Dendritic cell treated with granulocyte-macrophage colony-stimulating factor and Interleukin-4, amounts not matched to agents 40 ng/mL and 50 ng/mL, for 4 days (primary cell): Measurements from ENCODE around the gene MRPL45.
"Not testable (repeated sequence)": the region's sequence is repeated elsewhere in the genome, so short reads cannot be mapped to it uniquely, and the experiment has no call there.

Source experiments
- H3K27ac Mint-ChIP-seq: one replicate; pipeline ENCODE4 v1.8.0; 2022; ENCODE audit warnings: mild to moderate bottlenecking, mixed read lengths
- H3K27me3 Mint-ChIP-seq: one replicate; pipeline ENCODE4 v1.8.0; 2022; ENCODE audit warnings: mild to moderate bottlenecking, mixed read lengths
- H3K36me3 Mint-ChIP-seq: one replicate; pipeline ENCODE4 v1.8.0; 2022; ENCODE audit warnings: low read depth, mixed read lengths
- H3K4me1 Mint-ChIP-seq: one replicate; pipeline ENCODE4 v1.8.0; 2022; ENCODE audit warnings: low read depth, mixed read lengths
- H3K4me3 Mint-ChIP-seq: one replicate; pipeline ENCODE4 v1.8.0; 2022; ENCODE audit warnings: mild to moderate bottlenecking, moderate library complexity, mixed read lengths
- H3K9me3 Mint-ChIP-seq: one replicate; pipeline ENCODE4 v1.8.0; 2022; ENCODE audit warnings: mixed read lengths
- intact Hi-C: fragments of 100-400 bp; cut with micrococcal nuclease; formaldehyde crosslinking; loops from one replicate; pipeline ENCODE4 v1.15.0; 2022

The MRPL45 gene

DNA sequence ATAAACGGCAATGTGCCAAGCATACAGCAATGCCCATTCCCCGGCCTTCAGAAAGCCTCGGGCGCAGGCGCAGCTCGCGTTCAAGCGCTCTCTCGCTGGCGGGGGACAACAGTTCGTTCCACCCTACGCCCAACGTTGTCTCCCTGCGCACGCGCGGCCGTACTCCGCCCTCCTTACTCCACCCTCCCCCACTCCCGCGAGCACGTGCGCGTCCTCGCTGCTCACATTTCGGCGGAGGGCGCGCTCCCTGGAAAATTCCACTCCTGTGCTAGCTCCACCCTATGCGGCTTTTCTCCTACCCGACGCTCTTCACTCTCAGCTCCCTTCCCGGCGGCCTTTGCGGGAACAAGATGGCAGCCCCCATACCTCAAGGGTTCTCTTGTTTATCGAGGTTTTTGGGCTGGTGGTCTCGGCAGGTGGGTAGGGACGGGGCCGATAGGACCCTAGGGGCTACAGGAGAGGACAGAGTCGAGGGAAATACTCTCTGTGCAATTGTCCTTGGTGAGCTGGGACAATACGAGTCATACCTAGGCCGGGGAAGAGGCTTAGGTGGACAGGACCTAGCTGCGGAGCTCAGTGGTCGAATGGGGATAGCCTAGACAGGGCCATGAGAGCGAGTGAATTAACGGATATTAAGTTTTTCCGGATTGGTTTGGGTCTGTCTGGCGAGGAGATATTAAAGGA, at the start of gene MRPL45:
Gene MRPL45 (plus strand): TSS at position 335 of the 684 bp plus-strand sequence. CDS start 16 bp downstream, at position 351.
- H3K36me3 Mint-ChIP-seq: peaks cover 28% of the 10 kb centered on the region
- H3K27me3 Mint-ChIP-seq, H3K9me3 Mint-ChIP-seq, H3K4me1 Mint-ChIP-seq, intact Hi-C loops: not testable (repeated sequence)
- peak within 1 kb of the TSS; percentile 95 for H3K4me3 Mint-ChIP-seq
- H3K27ac Mint-ChIP-seq: peak within 1 kb of the TSS; percentile 93

DNA sequence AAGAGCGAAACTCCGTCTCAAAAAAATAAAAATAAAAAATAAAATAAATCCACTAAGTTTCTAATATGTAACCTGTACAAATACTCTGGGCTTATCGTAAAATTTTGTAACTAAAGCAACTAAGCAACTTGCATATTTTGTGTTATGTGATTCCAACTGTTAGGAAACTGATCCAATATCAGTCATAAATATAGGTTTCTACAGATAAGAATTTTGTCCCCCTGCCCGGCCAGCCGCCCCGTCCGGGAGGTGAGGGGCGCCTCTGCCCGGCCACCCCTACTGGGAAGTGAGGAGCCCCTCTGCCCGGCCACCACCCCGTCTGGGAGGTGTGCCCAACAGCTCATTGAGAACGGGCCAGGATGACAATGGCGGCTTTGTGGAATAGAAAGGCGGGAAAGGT, 43.8 kb upstream of the MRPL45 start:
- H3K4me3 Mint-ChIP-seq, H3K9me3 Mint-ChIP-seq, H3K4me1 Mint-ChIP-seq, intact Hi-C loops, H3K27ac Mint-ChIP-seq, H3K27me3 Mint-ChIP-seq, H3K36me3 Mint-ChIP-seq: not testable (repeated sequence)

DNA sequence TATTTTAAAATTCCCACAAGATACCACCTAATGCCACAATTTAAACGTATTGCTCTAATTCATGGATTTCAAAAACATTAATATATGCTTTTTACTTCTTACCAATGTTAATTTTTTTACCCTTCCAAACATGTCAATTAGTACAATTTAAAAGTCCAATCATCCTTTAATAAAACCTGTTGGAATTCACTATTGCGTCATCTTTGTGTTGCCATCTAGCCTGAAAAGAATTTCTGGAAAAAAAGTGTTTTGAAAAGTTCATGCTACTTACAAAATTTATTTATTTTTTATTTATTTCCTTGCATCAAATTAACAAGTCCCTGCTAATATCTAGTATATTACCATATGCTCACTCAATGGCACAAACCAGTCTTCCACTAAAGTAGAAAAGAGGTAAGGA, 42.6 kb upstream of the MRPL45 start:
- H3K27me3 Mint-ChIP-seq, H3K9me3 Mint-ChIP-seq, H3K36me3 Mint-ChIP-seq, H3K4me1 Mint-ChIP-seq, intact Hi-C loops, H3K27ac Mint-ChIP-seq, H3K4me3 Mint-ChIP-seq: not testable (repeated sequence)

DNA sequence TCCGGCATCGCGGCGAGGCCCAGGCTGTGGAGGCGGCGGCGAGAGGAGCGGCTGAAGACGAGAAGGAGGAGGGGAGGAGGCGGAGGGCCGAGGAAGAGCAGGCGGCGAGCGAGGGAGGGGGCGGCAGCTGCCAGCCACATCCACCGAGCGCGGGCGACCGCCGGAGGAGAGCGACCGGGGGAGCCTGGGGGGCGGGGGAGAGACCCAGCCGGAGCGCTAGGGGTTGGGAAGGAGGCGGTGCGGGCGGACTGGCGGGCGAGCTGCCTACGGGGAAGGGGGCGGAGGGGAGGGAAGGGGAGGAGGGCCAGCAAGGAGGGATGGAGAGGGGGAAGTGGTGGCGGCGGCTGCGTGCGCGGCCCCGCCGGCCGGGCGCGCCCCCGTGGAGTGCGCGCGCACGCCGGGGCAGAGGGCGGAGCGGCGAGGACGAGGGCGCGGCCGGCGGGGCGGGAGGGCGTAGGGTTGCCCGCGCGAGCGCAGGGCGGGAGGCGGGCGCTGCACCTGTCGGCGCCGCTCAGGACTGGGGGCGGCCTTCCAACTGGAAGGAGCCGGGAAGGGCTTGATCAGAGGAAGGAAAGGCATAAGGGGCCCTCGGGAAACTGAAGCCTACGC, 39.9 kb upstream of the MRPL45 start:
- H3K27me3 Mint-ChIP-seq, intact Hi-C loops, H3K9me3 Mint-ChIP-seq, H3K4me1 Mint-ChIP-seq, H3K36me3 Mint-ChIP-seq: not testable (repeated sequence)
- peak overlapping the region; percentile 73 for H3K4me3 Mint-ChIP-seq
- peak overlapping the region; percentile 61 for H3K27ac Mint-ChIP-seq

DNA sequence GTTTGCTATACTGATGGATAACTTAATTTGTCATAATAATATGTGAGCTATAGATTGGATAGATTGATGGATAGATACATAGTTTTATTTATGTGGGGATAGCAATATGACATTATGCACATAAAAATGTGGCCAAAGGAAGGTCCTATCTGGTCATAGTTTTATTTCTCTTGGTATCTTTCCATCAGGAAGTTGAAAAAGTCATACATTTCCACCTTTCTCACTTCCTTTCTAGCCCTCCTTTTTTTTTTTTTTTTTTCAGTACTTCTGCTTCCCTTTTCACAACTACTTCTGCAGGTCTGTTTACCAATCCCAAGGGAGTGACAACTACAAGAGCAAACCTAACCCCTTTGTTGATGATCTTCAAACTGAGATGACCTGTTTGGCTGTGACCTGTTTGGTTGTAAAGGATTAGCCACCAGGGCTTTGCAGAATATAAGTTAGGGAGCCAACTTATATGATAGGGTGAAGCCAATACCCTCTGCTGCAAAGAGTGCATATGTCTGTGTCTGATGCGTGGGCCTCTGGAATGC, 30.9 kb upstream of the MRPL45 start:
- intact Hi-C loops, H3K27ac Mint-ChIP-seq, H3K36me3 Mint-ChIP-seq, H3K9me3 Mint-ChIP-seq, H3K27me3 Mint-ChIP-seq, H3K4me3 Mint-ChIP-seq: not testable (repeated sequence)
- peaks cover 10% of the 10 kb centered on the region for H3K4me1 Mint-ChIP-seq

DNA sequence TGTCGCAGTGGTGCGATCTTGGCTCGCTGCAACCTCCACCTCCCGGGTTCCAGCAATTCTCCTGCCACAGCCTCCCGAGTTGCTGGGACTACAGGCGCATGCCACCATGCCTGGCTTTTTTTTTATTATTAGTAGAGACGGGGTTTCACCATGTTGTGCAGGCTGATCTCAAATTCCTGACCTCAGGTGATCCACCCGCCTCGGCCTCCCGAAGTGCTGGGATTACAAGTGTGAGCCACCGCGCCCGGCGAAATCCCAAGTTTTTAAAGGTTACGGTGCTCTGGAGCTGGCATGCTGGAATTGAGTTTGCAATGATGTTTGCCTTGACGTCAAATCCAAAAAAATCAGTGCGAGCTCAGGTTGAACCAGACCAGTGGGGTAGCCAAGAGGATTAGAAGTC, 30.4 kb upstream of the MRPL45 start:
- peaks cover 10% of the 10 kb centered on the region for H3K4me1 Mint-ChIP-seq
- H3K9me3 Mint-ChIP-seq, intact Hi-C loops, H3K4me3 Mint-ChIP-seq, H3K27me3 Mint-ChIP-seq, H3K36me3 Mint-ChIP-seq, H3K27ac Mint-ChIP-seq: not testable (repeated sequence)

DNA sequence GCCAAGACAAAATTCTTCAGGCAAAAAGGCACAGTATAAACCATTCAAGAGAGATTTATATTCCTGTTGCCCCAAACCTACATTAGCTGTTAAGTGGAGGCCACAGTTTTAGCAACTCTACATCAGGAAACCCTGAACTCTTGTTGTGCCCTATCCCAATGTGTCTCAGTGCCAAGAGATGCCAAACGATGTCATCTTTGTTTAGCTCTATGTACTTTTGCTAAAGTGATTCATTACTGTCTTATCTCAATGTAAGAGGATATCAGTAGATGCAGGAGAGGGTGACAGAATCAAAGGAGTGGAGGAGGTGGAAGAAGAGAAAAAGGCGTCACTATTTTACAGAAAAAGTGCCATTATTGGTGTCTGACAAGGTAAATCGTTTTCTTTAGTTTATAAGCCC, 28.8 kb upstream of the MRPL45 start:
- H3K4me1 Mint-ChIP-seq: peaks cover 10% of the 10 kb centered on the region
- H3K36me3 Mint-ChIP-seq, H3K4me3 Mint-ChIP-seq, H3K27ac Mint-ChIP-seq, H3K9me3 Mint-ChIP-seq, H3K27me3 Mint-ChIP-seq, intact Hi-C loops: not testable (repeated sequence)

DNA sequence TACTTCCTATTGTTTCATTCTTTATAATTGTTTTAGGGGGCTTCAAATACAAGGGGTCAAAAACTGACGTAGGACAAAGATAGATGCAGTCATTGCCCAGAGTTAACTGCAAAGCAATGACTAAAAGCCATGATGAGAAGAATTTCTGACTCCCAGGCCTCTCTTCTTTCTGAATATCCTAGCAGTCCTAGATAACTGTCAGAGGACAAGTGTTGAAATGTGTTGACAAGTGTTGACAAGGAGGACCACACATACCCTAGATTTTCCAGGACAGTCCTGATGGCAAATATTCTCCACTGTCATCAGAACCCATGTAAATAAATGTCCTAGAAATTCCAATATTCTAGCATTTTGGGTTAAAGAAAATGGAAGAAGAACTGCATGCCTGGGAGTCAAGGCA, 27.9 kb upstream of the MRPL45 start:
- intact Hi-C loops, H3K4me3 Mint-ChIP-seq, H3K27ac Mint-ChIP-seq, H3K9me3 Mint-ChIP-seq, H3K27me3 Mint-ChIP-seq, H3K36me3 Mint-ChIP-seq: not testable (repeated sequence)
- peaks cover 10% of the 10 kb centered on the region for H3K4me1 Mint-ChIP-seq

DNA sequence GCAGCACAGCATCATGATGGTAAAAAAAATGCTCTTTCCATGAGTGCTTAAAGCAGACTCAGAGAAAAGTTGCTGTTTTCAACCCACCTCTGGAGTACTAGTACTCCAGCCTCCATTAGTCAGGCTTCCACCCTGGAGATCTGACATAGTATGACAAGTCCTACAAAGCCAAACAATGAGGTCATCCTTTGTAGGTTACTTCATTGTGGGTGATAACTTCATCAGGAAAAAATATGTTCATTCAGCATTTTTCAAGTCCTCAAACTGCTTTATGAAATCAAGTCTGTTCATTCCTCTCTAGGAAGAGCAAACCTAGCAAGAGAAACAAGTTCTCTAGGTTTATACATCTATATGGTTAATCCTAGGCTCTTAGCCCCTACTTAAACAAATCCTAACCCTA, 27.4 kb upstream of the MRPL45 start:
- H3K9me3 Mint-ChIP-seq, H3K27me3 Mint-ChIP-seq, H3K4me3 Mint-ChIP-seq, intact Hi-C loops, H3K27ac Mint-ChIP-seq, H3K36me3 Mint-ChIP-seq: not testable (repeated sequence)
- peaks cover 10% of the 10 kb centered on the region for H3K4me1 Mint-ChIP-seq

DNA sequence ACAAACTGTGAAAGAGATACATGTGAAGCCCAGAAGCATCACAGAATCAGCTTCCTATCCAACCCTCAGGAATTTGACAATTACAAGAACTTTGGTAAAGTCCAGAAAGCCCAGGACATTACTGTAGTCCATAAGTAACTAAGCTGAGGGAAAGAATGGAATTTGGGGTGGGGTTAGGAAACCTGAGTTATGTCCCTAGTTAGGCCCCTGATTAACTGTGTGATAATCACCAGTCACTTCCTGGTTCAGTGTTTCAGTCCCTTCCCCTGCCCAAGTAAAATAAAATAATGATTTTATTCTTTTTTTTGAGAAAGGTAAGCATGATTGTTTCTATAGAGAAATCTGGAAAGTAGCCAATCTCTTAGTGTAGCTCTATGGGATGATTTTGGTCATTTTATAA, 11.0 kb upstream of the MRPL45 start:
- intact Hi-C loops, H3K9me3 Mint-ChIP-seq, H3K4me1 Mint-ChIP-seq, H3K36me3 Mint-ChIP-seq, H3K4me3 Mint-ChIP-seq, H3K27ac Mint-ChIP-seq, H3K27me3 Mint-ChIP-seq: not testable (repeated sequence)

DNA sequence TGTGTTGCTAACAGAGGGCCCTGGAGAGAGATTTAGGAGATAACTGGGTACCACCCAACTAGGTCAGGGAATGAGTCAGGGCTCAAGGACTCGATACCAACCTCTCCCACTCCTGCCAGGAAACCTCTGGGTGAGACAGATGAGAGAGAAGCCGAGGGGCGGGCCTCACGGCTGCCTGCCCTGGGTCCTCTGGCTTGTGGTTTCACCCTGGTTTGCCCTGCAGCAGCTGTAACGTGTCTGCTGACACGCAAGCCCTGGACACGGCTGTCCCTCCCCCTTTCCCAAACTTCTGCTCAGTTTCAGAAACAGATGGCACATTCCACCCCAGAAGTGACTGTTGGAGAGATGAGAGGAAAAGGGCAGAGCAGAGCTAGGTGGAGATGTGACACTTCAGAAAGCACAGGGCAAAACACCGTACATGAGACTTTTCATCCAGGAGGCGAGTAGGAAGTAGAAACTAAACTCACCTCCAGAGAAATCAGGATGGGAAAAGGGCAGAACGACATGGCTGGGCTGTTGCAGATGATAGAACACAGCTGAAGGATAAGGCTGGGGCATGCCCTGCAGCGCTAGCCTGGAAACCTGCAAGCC, 10.4 kb upstream of the MRPL45 start:
- H3K36me3 Mint-ChIP-seq, H3K9me3 Mint-ChIP-seq, H3K27me3 Mint-ChIP-seq, H3K4me1 Mint-ChIP-seq, intact Hi-C loops, H3K4me3 Mint-ChIP-seq, H3K27ac Mint-ChIP-seq: not testable (repeated sequence)

DNA sequence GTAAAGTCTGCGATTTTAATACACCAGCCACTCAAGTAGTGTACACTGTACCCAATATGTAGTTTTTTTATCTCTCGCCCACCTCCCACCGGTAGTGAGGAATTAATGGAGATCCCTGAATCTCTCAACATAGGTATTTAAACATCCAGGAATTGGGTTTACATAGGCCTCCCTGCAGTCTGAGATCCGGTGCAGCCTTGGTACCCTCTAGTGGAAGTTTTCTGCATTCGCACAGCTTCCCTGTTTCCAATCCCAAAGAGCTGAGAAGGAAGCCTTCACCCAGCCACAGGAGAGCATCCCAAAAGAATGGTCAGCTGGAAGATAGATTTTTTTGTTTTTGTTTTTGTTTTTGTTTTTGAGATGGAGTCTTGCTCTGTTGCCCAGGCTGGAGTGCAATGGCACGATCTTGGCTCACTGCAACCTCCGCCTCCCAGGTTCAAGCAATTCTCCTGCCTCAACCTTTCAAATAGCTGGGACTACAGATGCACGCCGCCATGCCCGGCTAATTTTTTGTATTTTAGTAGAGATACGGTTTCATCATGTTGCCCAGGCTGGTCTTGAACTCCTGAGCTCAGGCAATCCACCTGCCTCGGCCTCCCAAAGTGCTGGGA, 8.6 kb upstream of the MRPL45 start:
- H3K27ac Mint-ChIP-seq, H3K4me3 Mint-ChIP-seq, intact Hi-C loops, H3K27me3 Mint-ChIP-seq, H3K36me3 Mint-ChIP-seq, H3K4me1 Mint-ChIP-seq, H3K9me3 Mint-ChIP-seq: not testable (repeated sequence)

DNA sequence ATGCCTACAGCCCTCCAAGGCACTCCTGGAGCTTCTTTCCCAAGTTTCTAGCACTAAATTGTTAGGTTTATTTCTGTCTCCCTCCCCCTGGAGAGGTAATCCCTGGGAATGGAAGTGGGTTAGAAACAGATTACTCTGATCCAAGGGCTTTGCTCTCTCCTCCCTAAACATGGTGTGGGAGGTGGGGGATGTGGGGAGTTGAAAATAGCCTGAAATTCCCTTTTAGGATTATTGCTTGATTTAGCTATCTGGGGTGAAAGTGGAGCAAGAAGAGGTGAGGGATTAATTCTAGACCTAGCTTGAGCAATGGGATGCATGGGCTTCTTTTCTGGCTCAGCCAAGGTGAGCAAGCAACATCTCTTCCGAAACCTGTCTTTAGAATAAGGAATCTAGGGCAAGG, 7.2 kb upstream of the MRPL45 start:
- H3K27me3 Mint-ChIP-seq, H3K36me3 Mint-ChIP-seq, H3K4me3 Mint-ChIP-seq, H3K9me3 Mint-ChIP-seq, H3K27ac Mint-ChIP-seq, H3K4me1 Mint-ChIP-seq, intact Hi-C loops: not testable (repeated sequence)

DNA sequence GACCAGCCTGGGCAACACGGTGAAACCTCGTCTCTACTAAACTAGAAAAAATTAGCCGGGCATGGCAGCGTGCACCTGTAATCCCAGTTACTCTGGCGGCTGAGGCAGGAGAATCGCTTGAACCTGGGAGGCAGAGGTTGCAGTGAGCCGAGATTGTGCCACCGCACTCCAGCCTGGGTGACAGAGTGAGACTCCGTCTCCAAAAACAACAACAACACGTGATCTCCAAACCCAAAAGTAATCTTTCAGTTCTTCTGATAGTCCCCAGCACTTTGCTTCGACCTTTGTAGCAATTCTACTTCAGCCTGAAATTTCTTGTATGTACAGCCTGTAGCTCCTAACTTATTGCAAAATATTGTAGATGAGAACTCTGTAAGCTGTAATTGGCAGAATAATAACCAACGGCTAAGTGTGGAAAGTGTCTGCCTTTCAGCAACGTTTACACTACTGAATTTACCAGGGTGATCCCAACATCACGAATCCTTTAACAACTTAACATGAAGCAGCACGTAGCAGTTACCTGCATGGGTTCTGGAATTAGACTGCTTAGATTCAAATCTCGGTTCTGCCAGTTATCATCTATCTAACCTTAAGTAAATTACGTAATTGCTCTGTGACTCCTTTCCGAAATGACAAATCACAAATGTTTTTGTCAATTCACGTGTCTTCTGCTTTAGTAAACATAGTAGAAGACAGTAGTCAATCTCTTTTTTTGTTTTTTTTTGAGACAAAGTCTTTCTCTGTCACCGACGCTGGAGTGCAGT, 1.2 kb upstream of the MRPL45 start:
- H3K27ac Mint-ChIP-seq: peak overlapping the region; percentile 93
- peak overlapping the region; percentile 95 for H3K4me3 Mint-ChIP-seq
- peaks cover 16% of the 10 kb centered on the region for H3K36me3 Mint-ChIP-seq
- H3K9me3 Mint-ChIP-seq, intact Hi-C loops, H3K27me3 Mint-ChIP-seq, H3K4me1 Mint-ChIP-seq: not testable (repeated sequence)
